Esophagus mucosa (tissue), 1 donor: ENCODE data around the gene LIG3. TPM values are rescaled to one million over a fixed set of nuclear protein-coding genes. Genes with fewer than 3 reads are reported as not detected.
A peak's percentile ranks its signal among the peaks of the same experiment; 100 is the strongest.
"Not testable (repeated sequence)": the region's sequence is repeated elsewhere in the genome, so short reads cannot be mapped to it uniquely, and the experiment has no call there.

Source experiments
- ATAC-seq: fragments of 200-7000 bp; cut with Tn5 transposase; one replicate; pipeline ENCODE4 v1.9.1; 2020
- total RNA-seq: library from RNA; stranded (reverse); gene quantifications from one replicate; pipeline ENCODE4 v1.2.4, GENCODE V29; 2023
- donor health status: DM: yes; HTN: yes; CAD: no.

The LIG3 gene
- total RNA-seq, result 22.8 TPM

- peak; percentile 95 for ATAC-seq
Observed at GRCh38 chr17:34980353-34980680, at the start of gene LIG3. Gene LIG3, plus strand, starts transcription at chr17:34980512. Its CDS starts 2,494 bp downstream, at chr17:34983006.

GRCh38 chr17:34950780-34951179, 29.5 kb upstream of the LIG3 start:
- ATAC-seq, result not testable (repeated sequence)

- ATAC-seq, result no peak
Observed at GRCh38 chr17:34958438-34958837, 21.9 kb upstream of the LIG3 start.

- peak; percentile 97 for ATAC-seq
Observed at GRCh38 chr17:34961093-34961911, 19.0 kb upstream of the LIG3 start, which contains the start of the genes CCT6B and ZNF830. Gene CCT6B, minus strand, starts transcription at chr17:34961460. Its CDS starts 67 bp downstream, at chr17:34961393. Gene ZNF830, plus strand, starts transcription at chr17:34961540. Its CDS starts 27 bp downstream, at chr17:34961567.

GRCh38 chr17:34974179-34974578, 6.1 kb upstream of the LIG3 start:
- no peak for ATAC-seq

GRCh38 chr17:34974794-34975785, 5.2 kb upstream of the LIG3 start:
- ATAC-seq, result no peak

GRCh38 chr17:34979153-34979552, 1.2 kb upstream of the LIG3 start:
- ATAC-seq, result no peak

GRCh38 chr17:34979650-34980352, 511 bp upstream of the LIG3 start:
- ATAC-seq, result no peak

- ATAC-seq, result peak; percentile 85
Observed at GRCh38 chr17:34980681-34981537, 597 bp downstream of the LIG3 start.

GRCh38 chr17:34981538-34982241, 1.4 kb downstream of the LIG3 start:
- ATAC-seq, result no peak

GRCh38 chr17:34987232-34987631, 6.9 kb downstream of the LIG3 start:
- no peak for ATAC-seq

GRCh38 chr17:34988644-34989043, 8.3 kb downstream of the LIG3 start:
- no peak for ATAC-seq

GRCh38 chr17:34989473-34989872, 9.2 kb downstream of the LIG3 start:
- ATAC-seq, result no peak

GRCh38 chr17:34990921-34991365, 10.6 kb downstream of the LIG3 start:
- ATAC-seq, result no peak

GRCh38 chr17:34991606-34992005, 11.3 kb downstream of the LIG3 start:
- ATAC-seq, result peak; percentile 24

- no peak for ATAC-seq
Observed at GRCh38 chr17:34993031-34993430, 12.7 kb downstream of the LIG3 start.

- ATAC-seq, result no peak
Observed at GRCh38 chr17:34996422-34997285, 16.3 kb downstream of the LIG3 start.

GRCh38 chr17:34997355-34997862, 17.1 kb downstream of the LIG3 start:
- peak; percentile 30 for ATAC-seq

- peak; percentile 84 for ATAC-seq
Observed at GRCh38 chr17:34998205-34998604, 17.9 kb downstream of the LIG3 start.

GRCh38 chr17:34999456-34999855, 19.1 kb downstream of the LIG3 start:
- no peak for ATAC-seq
